Panc1 (cell line): ENCODE results near the gene GRM2. TPM values are rescaled to one million over a fixed set of nuclear protein-coding genes. Genes with fewer than 3 reads are reported as not detected.

Experiments used
- ATAC-seq: fragments of 200-7000 bp; cut with Tn5 transposase; 2 replicates; pipeline ENCODE4 v1.9.1; 2020; ENCODE audit warnings: mild to moderate bottlenecking, moderate library complexity
- BruUV-seq: library from RNA; stranded (reverse); fragments of 400-500 nt; replicated peaks from 2 replicates; lab custom pipeline; 2021; lab: Mats Ljungman, UMichigan
- CTCF ChIA-PET: fragments of 300-600 bp; sonication (Branson Sonifier 250); formaldehyde crosslinking; loops from one replicate; lab custom pipeline; 2022; ENCODE audit warnings: antibody characterized with exemption; lab: Charles Lee
- POLR2A ChIA-PET: fragments of 300-600 bp; sonication (Branson Sonifier 250); formaldehyde crosslinking; loops from one replicate; lab custom pipeline; 2022; ENCODE audit warnings: antibody characterized with exemption; lab: Charles Lee
- DNase-seq: peaks from one replicate; pipeline ENCODE4 v3.0.0-alpha.2; 2010; ENCODE audit warnings: low read depth, low spot score
- H3K27ac ChIP-seq: 2 replicates; pipeline ENCODE4 v1.5.1; 2011; ENCODE audit warnings: mild to moderate bottlenecking, low read length, inconsistent platforms
- H3K27me3 ChIP-seq: fragments of 200-500 bp; sonication (Bioruptor generic); 2 replicates; pipeline ENCODE4 v1.6.0; 2014; ENCODE audit warnings: low read length, inconsistent platforms; ENCODE audit not compliant: control insufficient read depth, insufficient read depth
- H3K36me3 ChIP-seq: fragments of 200-500 bp; sonication (Bioruptor generic); 2 replicates; pipeline ENCODE4 v1.5.1; 2014; ENCODE audit warnings: inconsistent platforms, mild to moderate bottlenecking, low read length, moderate library complexity; ENCODE audit not compliant: control insufficient read depth, insufficient read depth
- H3K4me1 ChIP-seq: 2 replicates; pipeline ENCODE4 v1.5.1; 2011; ENCODE audit warnings: inconsistent platforms, mild to moderate bottlenecking, low read length, moderate library complexity; ENCODE audit not compliant: control insufficient read depth, insufficient read depth
- H3K4me3 ChIP-seq, 2 experiments: 2 replicates each; pipeline ENCODE4 v1.5.1; 2011 to 2012; ENCODE audit warnings: low read depth in 2 of 2, low read length in 2 of 2, mild to moderate bottlenecking in 2 of 2, inconsistent platforms in 1 of 2, moderate library complexity in 1 of 2
- H3K9me3 ChIP-seq: fragments of 200-500 bp; sonication (Bioruptor generic); 2 replicates; pipeline ENCODE4 v1.5.1; 2014; ENCODE audit warnings: low read depth, mild to moderate bottlenecking, inconsistent platforms, low read length, moderate library complexity; ENCODE audit not compliant: control insufficient read depth, insufficient read depth
- CTCF ChIP-seq: fragments of 450-650 bp; IDR thresholded peaks from 2 replicates; pipeline ENCODE4 v1.5.1; 2017; ENCODE audit warnings: mild to moderate bottlenecking
- POLR2AphosphoS5 ChIP-seq: IDR thresholded peaks from 2 replicates; pipeline ENCODE4 v1.6.1; 2012; ENCODE audit warnings: mild to moderate bottlenecking, low read depth, low read length, moderate library complexity
- REST ChIP-seq, 2 experiments: IDR thresholded peaks; 2 replicates each; pipeline ENCODE4 v1.6.1; 2011 to 2012; ENCODE audit warnings: low read depth in 2 of 2, control low read depth in 1 of 2, low read length in 1 of 2, mild to moderate bottlenecking in 1 of 2, moderate library complexity in 1 of 2; ENCODE audit not compliant: insufficient read depth in 1 of 2
- SIN3A ChIP-seq: IDR thresholded peaks from 2 replicates; pipeline ENCODE4 v1.6.1; 2012; ENCODE audit warnings: low read depth, mild to moderate bottlenecking, low read length, moderate library complexity, borderline replicate concordance; ENCODE audit not compliant: insufficient read depth
- TCF7L2 ChIP-seq: IDR thresholded peaks from 2 replicates; pipeline ENCODE4 v1.6.1; 2011; ENCODE audit warnings: mild to moderate bottlenecking, low read depth, low read length, inconsistent platforms
- in situ Hi-C: cut with HindIII; loops from 2 replicates; pipeline ENCODE4 v1.10.0; 2016; ENCODE audit warnings: low sequenced_read_pairs, low pct_unique_long_range_greater_than_20kb
- intact Hi-C: fragments of 100-400 bp; cut with micrococcal nuclease; formaldehyde crosslinking; loops from one replicate; pipeline ENCODE4 v1.10.0; 2022; ENCODE audit not compliant: unreplicated experiment
- total RNA-seq: library from RNA; stranded (reverse); gene quantifications from one replicate; pipeline ENCODE4 v1.2.1, GENCODE V29; 2021; ENCODE audit not compliant: unreplicated experiment

Gene GRM2
- total RNA-seq, 1 experiment from 2014 or later, result 0.21 TPM

- ChIA-PET CTCF (no interaction called here), POLR2A (no interaction called here)
- Histone ChIP-seq H3K4me3 (no peak overlapping the region), H3K27ac (no peak overlapping the region), H3K4me1 (no peaks in the 10 kb centered on the region), H3K36me3 (no peaks in the 10 kb centered on the region), H3K27me3 (no peaks in the 10 kb centered on the region; the same call in 1 of the 2 replicates), H3K9me3 (no peaks in the 10 kb centered on the region)
- TF ChIP-seq POLR2AphosphoS5 (no peak), TCF7L2 (no peak), SIN3A (no peak), REST (IDR thresholded peaks at IDR 0.05; ENCODE audit: insufficient read depth in 1 of 2, low read depth in 2 of 2, low read length in 1 of 2) (no peak), CTCF (no peak)
- in situ Hi-C loops, result no loop called here
- intact Hi-C loops, result no loop called here
- DNase-seq, result no peak
- no peak for ATAC-seq
- BruUV-seq, result no TSS peak
Measured at GRCh38 chr3:51708216-51708845, 1.5 kb downstream of the GRM2 start.

- in situ Hi-C loops (no loop called here), intact Hi-C loops (no loop called here)
- H3K9me3 ChIP-seq, result no peaks in the 10 kb centered on the region
- ChIA-PET POLR2A (interaction anchor here (0.6 kb wide), 1 partner anchor 274 kb away, joined by 3 read pairs; no protein-coding TSS in a partner anchor), CTCF (no interaction called here)
- no peak overlapping the region for H3K4me3 ChIP-seq
- no peaks in the 10 kb centered on the region for H3K36me3 ChIP-seq
- no peak for DNase-seq
- H3K4me1 ChIP-seq, result no peaks in the 10 kb centered on the region
- no TSS peak for BruUV-seq
- H3K27me3 ChIP-seq, result no peaks in the 10 kb centered on the region; the same call in 1 of the 2 replicates
- ATAC-seq, result no peak
- TF ChIP-seq POLR2AphosphoS5 (no peak), CTCF (no peak), TCF7L2 (no peak), REST (IDR thresholded peaks at IDR 0.05; ENCODE audit: insufficient read depth in 1 of 2, low read depth in 2 of 2, low read length in 1 of 2) (no peak), SIN3A (no peak)
- no peak overlapping the region for H3K27ac ChIP-seq
Measured at GRCh38 chr3:51709004-51709420, 2.1 kb downstream of the GRM2 start.
